H1 (cell line): Measurements from ENCODE around the gene ITPKB. TPM values are rescaled to one million over a fixed set of nuclear protein-coding genes. Genes with fewer than 3 reads are reported as not detected.

Experiments
- CTCF ChIA-PET: fragments of 300-600 bp; sonication (Branson Sonifier 250); formaldehyde crosslinking; loops from one replicate; lab custom pipeline; 2021; ENCODE audit not compliant: partially characterized antibody; lab: Charles Lee
- POLR2A ChIA-PET: fragments of 300-600 bp; sonication (Branson Sonifier 250); formaldehyde crosslinking; loops from one replicate; lab custom pipeline; 2021; ENCODE audit warnings: inconsistent platforms; ENCODE audit not compliant: partially characterized antibody; lab: Charles Lee
- DNase-seq, 2 experiments: peaks; one replicate each; pipeline versions ENCODE4 v3.0.0 to v3.0.0-alpha.2; 2010 to 2022; ENCODE audit warnings: low spot score in 2 of 2, low read depth in 1 of 2, mixed read lengths in 1 of 2
- FAIRE-seq: peaks from 2 replicates; lab custom pipeline; 2011; peaks lifted over from hg19 to GRCh38; lab: Jason Lieb, UNC
- H2AFZ ChIP-seq: 2 replicates; pipeline ENCODE4 v1.8.1; 2012; ENCODE audit warnings: low read length, inconsistent platforms
- H2AK5ac ChIP-seq: 2 replicates; pipeline ENCODE4 v1.6.1; 2013; ENCODE audit warnings: low read depth, low read length
- H2BK120ac ChIP-seq: replicated peaks from 2 replicates; pipeline ENCODE3; 2013; ENCODE audit warnings: low read depth, low read length, inconsistent platforms
- H2BK12ac ChIP-seq: 2 replicates; pipeline ENCODE4 v1.6.1; 2013; ENCODE audit warnings: low read depth, low read length
- H2BK15ac ChIP-seq: 2 replicates; pipeline ENCODE4 v1.6.1; 2013; ENCODE audit warnings: low read length
- H2BK20ac ChIP-seq: 2 replicates; pipeline ENCODE4 v1.6.1; 2013; ENCODE audit warnings: low read length
- H2BK5ac ChIP-seq: 2 replicates; pipeline ENCODE4 v1.6.1; 2013; ENCODE audit warnings: low read depth, low read length
- H3K14ac ChIP-seq: 2 replicates; pipeline ENCODE4 v1.6.1; 2013; ENCODE audit warnings: inconsistent platforms; ENCODE audit not compliant: insufficient read length
- H3K18ac ChIP-seq: 2 replicates; pipeline ENCODE4 v1.6.1; 2013; ENCODE audit warnings: low read length; ENCODE audit errors: extremely low read depth
- H3K23ac ChIP-seq: 2 replicates; pipeline ENCODE4 v1.6.1; 2013; ENCODE audit warnings: inconsistent platforms; ENCODE audit not compliant: insufficient read length
- H3K23me2 ChIP-seq: 2 replicates; pipeline ENCODE4 v1.6.1; 2013; ENCODE audit warnings: low read depth, low read length
- H3K27ac ChIP-seq: 2 replicates; pipeline ENCODE4 v1.6.1; 2011; ENCODE audit warnings: low read depth, low read length, inconsistent platforms
- H3K27me3 ChIP-seq, 4 experiments: replicated peaks in 1 of 4; 1 replicate in 1 of 4; 2 replicates in 3 of 4; pipeline versions ENCODE4 v1.6.1 to v1.8.1; 2011 to 2013; ENCODE audit warnings: low read length in 3 of 4, mild to moderate bottlenecking in 3 of 4, inconsistent platforms in 2 of 4, mixed read lengths in 2 of 4, moderate library complexity in 1 of 4; ENCODE audit not compliant: control insufficient read depth in 3 of 4, insufficient read depth in 3 of 4; ENCODE audit errors: extremely low read depth in 1 of 4
- H3K36me3 ChIP-seq, 4 experiments: 2 replicates each; pipeline versions ENCODE4 v1.6.1 to v1.8.1; 2011 to 2013; ENCODE audit warnings: mild to moderate bottlenecking in 4 of 4, low read length in 3 of 4, moderate library complexity in 2 of 4, control low read depth in 1 of 4, inconsistent platforms in 1 of 4; ENCODE audit not compliant: insufficient read depth in 4 of 4, control insufficient read depth in 2 of 4
- H3K4ac ChIP-seq: replicated peaks from 2 replicates; pipeline ENCODE3; 2013; ENCODE audit warnings: low read length, low read depth, mixed read lengths, inconsistent platforms; ENCODE audit not compliant: insufficient read length
- H3K4me1 ChIP-seq, 4 experiments: replicated peaks in 1 of 4; 1 replicate in 1 of 4; 2 replicates in 3 of 4; pipeline versions ENCODE4 v1.6.1 to v1.8.1; 2011 to 2013; ENCODE audit warnings: low read length in 3 of 4, inconsistent platforms in 2 of 4, mixed read lengths in 1 of 4; ENCODE audit not compliant: insufficient read depth in 4 of 4, control insufficient read depth in 3 of 4
- H3K4me2 ChIP-seq, 2 experiments: 2 replicates each; pipeline versions ENCODE4 v1.6.1 to v1.8.1; 2011 to 2013; ENCODE audit warnings: low read depth in 2 of 2, low read length in 2 of 2, control low read depth in 1 of 2, inconsistent platforms in 1 of 2, mild to moderate bottlenecking in 1 of 2; ENCODE audit not compliant: insufficient read depth in 1 of 2
- H3K4me3 ChIP-seq, 4 experiments: fragments of 200-600, 300-600 bp in 1 of 4; sonication (generic), shearing (Covaris generic), sonication (Bioruptor Twin) in 1 of 4; 2 replicates each; pipeline versions ENCODE4 v1.5.1 to v1.8.1; 2011 to 2016; ENCODE audit warnings: low read length in 4 of 4, low read depth in 3 of 4, control low read depth in 2 of 4, inconsistent platforms in 2 of 4, mild to moderate bottlenecking in 2 of 4, mixed read lengths in 1 of 4, moderate library complexity in 1 of 4; ENCODE audit not compliant: insufficient read depth in 2 of 4; ENCODE audit errors: extremely low read depth in 1 of 4
- H3K56ac ChIP-seq: replicated peaks from 2 replicates; pipeline ENCODE3; 2013; ENCODE audit warnings: low read depth, mild to moderate bottlenecking, mixed read lengths, low read length, inconsistent platforms; ENCODE audit not compliant: insufficient read length
- H3K79me1 ChIP-seq: 2 replicates; pipeline ENCODE4 v1.6.1; 2013; ENCODE audit warnings: low read depth, low read length, control low read depth
- H3K79me2 ChIP-seq, 2 experiments: 2 replicates each; pipeline versions ENCODE4 v1.6.1 to v1.8.1; 2012 to 2013; ENCODE audit warnings: low read length in 2 of 2, mild to moderate bottlenecking in 2 of 2, inconsistent platforms in 1 of 2; ENCODE audit not compliant: insufficient read depth in 2 of 2, control insufficient read depth in 1 of 2
- H3K9ac ChIP-seq, 4 experiments: replicated peaks in 1 of 4; 1 replicate in 1 of 4; 2 replicates in 3 of 4; pipeline versions ENCODE4 v1.6.1 to v1.8.1; 2011 to 2013; ENCODE audit warnings: low read depth in 3 of 4, low read length in 3 of 4, control low read depth in 2 of 4, mild to moderate bottlenecking in 2 of 4, moderate library complexity in 2 of 4, inconsistent platforms in 1 of 4; ENCODE audit errors: extremely low read depth in 1 of 4
- H3K9me3 ChIP-seq, 2 experiments: 2 replicates each; pipeline versions ENCODE4 v1.6.1 to v1.8.1; 2012 to 2013; ENCODE audit warnings: mild to moderate bottlenecking in 2 of 2, moderate library complexity in 2 of 2, control low read depth in 1 of 2, inconsistent platforms in 1 of 2, low read depth in 1 of 2, low read length in 1 of 2, mixed read lengths in 1 of 2; ENCODE audit not compliant: insufficient read depth in 2 of 2
- H4K20me1 ChIP-seq, 2 experiments: replicated peaks in 1 of 2; 2 replicates each; pipeline versions ENCODE3 to v1.8.1; 2011 to 2013; ENCODE audit warnings: inconsistent platforms in 2 of 2, low read length in 2 of 2, mild to moderate bottlenecking in 1 of 2; ENCODE audit not compliant: insufficient read depth in 2 of 2, control insufficient read depth in 1 of 2
- H4K5ac ChIP-seq: 2 replicates; pipeline ENCODE4 v1.6.1; 2013; ENCODE audit warnings: low read length, low read depth, mixed read lengths, inconsistent platforms; ENCODE audit not compliant: insufficient read length
- H4K8ac ChIP-seq: 2 replicates; pipeline ENCODE4 v1.8.0; 2013; ENCODE audit warnings: mild to moderate bottlenecking, moderate library complexity, low read length, inconsistent platforms; ENCODE audit not compliant: insufficient read depth; ENCODE audit errors: extremely low read depth
- H4K91ac ChIP-seq: replicated peaks from 2 replicates; pipeline ENCODE3; 2013; ENCODE audit warnings: low read length, mixed read lengths, inconsistent platforms; ENCODE audit not compliant: insufficient read length
- ATF2 ChIP-seq: IDR thresholded peaks from 2 replicates; pipeline ENCODE4 v1.6.1; 2012; ENCODE audit warnings: low read length, inconsistent platforms
- BRCA1 ChIP-seq: IDR thresholded peaks from 2 replicates; pipeline ENCODE4 v1.6.1; 2012; ENCODE audit warnings: low read depth, low read length, improper control_type of control experiment
- CREB1 ChIP-seq: IDR thresholded peaks from 2 replicates; pipeline ENCODE4 v1.6.1; 2012; ENCODE audit warnings: inconsistent platforms
- SP1 ChIP-seq: IDR thresholded peaks from 2 replicates; pipeline ENCODE4 v1.6.1; 2011; ENCODE audit warnings: low read depth, low read length
- SUZ12 ChIP-seq: fragments of 200-600 bp; sonication (generic); IDR thresholded peaks from 2 replicates; pipeline ENCODE4 v1.6.1; 2012; ENCODE audit warnings: mild to moderate bottlenecking, inconsistent platforms, low read length, moderate library complexity, mixed read lengths
- TAF1 ChIP-seq: IDR thresholded peaks from 2 replicates; pipeline ENCODE4 v1.6.1; 2011; ENCODE audit warnings: mild to moderate bottlenecking, low read depth, low read length
- TAF7 ChIP-seq: optimal IDR thresholded peaks from 2 replicates; pipeline ENCODE3; 2011; ENCODE audit warnings: low read depth, mild to moderate bottlenecking, inconsistent platforms, low read length, moderate library complexity, borderline replicate concordance
- YY1 ChIP-seq: IDR thresholded peaks from 2 replicates; pipeline ENCODE4 v1.6.1; 2011; ENCODE audit warnings: low read depth, mild to moderate bottlenecking, low read length
- WGBS, 2 experiments: shearing (Covaris generic) in 1 of 2; methylation state at CpG; one replicate each; pipeline versions ENCODE4 v1.1.6 to v1.1.7; 2013 to 2015; ENCODE audit warnings: low lambda C conversion rate in 2 of 2, mixed read lengths in 2 of 2, inconsistent platforms in 1 of 2, low coverage in 1 of 2, missing lambda C conversion rate in 1 of 2; ENCODE audit not compliant: insufficient replicate concordance in 2 of 2, insufficient coverage in 1 of 2, insufficient read length in 1 of 2; ENCODE audit errors: extremely low coverage in 1 of 2, missing lambda C conversion rate in 1 of 2; 5-methylcytosine and 5-hydroxymethylcytosine counted together
- polyA plus RNA-seq, 7 experiments: library from polyadenylated mRNA; depleted of rRNA in 3 of 7; stranded (reverse) in 5 of 7; unstranded in 2 of 7; fragments of >200 nt in 5 of 7; fragments of 200-250 nt in 2 of 7; gene quantifications; 1 replicate in 5 of 7; 2 replicates in 1 of 7; 4 replicates in 1 of 7; pipeline versions ENCODE4 v1.2.1 to v1.2.3, GENCODE V29; 2011 to 2013; ENCODE audit warnings: missing spikeins in 2 of 7, mixed read lengths in 2 of 7
- total RNA-seq: library from RNA; stranded (reverse); fragmentation: NEBNext Ultra II Directional; extraction: Animal tissue kit (Norgen Biotek cat#: 25700); gene quantifications from 2 replicates; pipeline ENCODE4 v1.2.1, GENCODE V29; 2021

Gene ITPKB
- total and polyA plus RNA-seq, 2 of the 8 experiments (the other 6 are each of a cell fraction or from before 2014, with no cell fraction given): 1.7 to 4.8 TPM

- H3K4me2 ChIP-seq: no peak overlapping the region
- peaks cover 2 to 9% (median 5%) of the 10 kb centered on the region in 4 experiments for H3K4me1 ChIP-seq
- H4K91ac ChIP-seq: no peak overlapping the region
- H2BK20ac ChIP-seq: no peak overlapping the region
- no peak overlapping the region for H3K18ac ChIP-seq
- H3K79me2 ChIP-seq: no peaks in the 10 kb centered on the region
- H3K27ac ChIP-seq: no peak overlapping the region
- H3K79me1 ChIP-seq: no peaks in the 10 kb centered on the region
- H2AFZ ChIP-seq: no peak overlapping the region
- H4K8ac ChIP-seq: no peak overlapping the region
- H4K20me1 ChIP-seq: no peaks in the 10 kb centered on the region
- H2BK5ac ChIP-seq: no peak overlapping the region
- H3K4ac ChIP-seq: no peak overlapping the region
- H3K23ac ChIP-seq: no peak overlapping the region
- POLR2A ChIA-PET: no interaction called here
- CTCF ChIA-PET: no interaction called here
- no peak overlapping the region for H2BK120ac ChIP-seq
- no peak overlapping the region for H3K9ac ChIP-seq
- H3K23me2 ChIP-seq: no peaks in the 10 kb centered on the region
- FAIRE-seq (no peak), DNase-seq (no peak)
- H3K27me3 ChIP-seq: no peaks in the 10 kb centered on the region
- WGBS, 2 experiments: 87% methylated on average over 8 of the region's 8 CpGs; no CpG with 5 or more reads in 1 of the 2 experiments
- H3K36me3 ChIP-seq: no peaks in the 10 kb centered on the region
- H2BK15ac ChIP-seq: no peak overlapping the region
- no peak overlapping the region for H3K14ac ChIP-seq
- H2AK5ac ChIP-seq: peak overlapping the region; percentile 47; the same call in 1 of the 2 replicates
- no peak overlapping the region for H3K4me3 ChIP-seq
- H3K9me3 ChIP-seq: no peaks in the 10 kb centered on the region
- H3K56ac ChIP-seq: no peak overlapping the region
- no peak overlapping the region for H2BK12ac ChIP-seq
- H4K5ac ChIP-seq: no peak overlapping the region
- TF ChIP-seq BRCA1 (no peak), TAF1 (no peak), SP1 (no peak), TAF7 (no peak), YY1 (no peak), SUZ12 (no peak), CREB1 (no peak), ATF2 (no peak)
Observed at GRCh38 chr1:226690460-226690982, 48.6 kb downstream of the ITPKB start.
